Measurements from ENCODE around the gene NEMP1. TPM values are rescaled to one million over a fixed set of nuclear protein-coding genes. Genes with fewer than 3 reads are reported as not detected.

Gene NEMP1
- total and polyA plus RNA-seq, 2 of the 8 experiments (the other 6 are each of a cell fraction or from before 2014, with no cell fraction given): 30.1 to 43.2 TPM

- FAIRE-seq: no peak
- no peak overlapping the region for H2BK15ac ChIP-seq (ENCODE audit: low read length)
- POLR2A ChIA-PET (ENCODE audit: partially characterized antibody): interaction anchor here (0.7 to 2.8 kb wide), 13 partner anchors 8 to 113 kb away, joined by 3 to 9 read pairs (median 3); a partner anchor contains a TSS
Observed at GRCh38 chr12:57123813-57124212, 45.2 kb upstream of the NEMP1 start.

More at GRCh38 chr12:57123813-57124212, 45.2 kb upstream of the NEMP1 start:
- H3K18ac ChIP-seq (ENCODE audit: extremely low read depth, low read length): no peak overlapping the region
- TF ChIP-seq RAD21 (IDR thresholded peaks at IDR 0.05 in 1 of 2, conservative IDR thresholded peaks at IDR 0.05 in 1 of 2; ENCODE audit: low read depth in 2 of 2, low read length in 2 of 2) (no peak), JUND (IDR thresholded peaks at IDR 0.05; ENCODE audit: low read length) (no peak), CHD2 (IDR thresholded peaks at IDR 0.05; ENCODE audit: low read length) (no peak)
- no peak overlapping the region for H2BK120ac ChIP-seq (replicated peaks; ENCODE audit: low read depth, low read length)
- H3K23me2 ChIP-seq (ENCODE audit: low read depth, low read length): peaks cover 6% of the 10 kb centered on the region; the same call in 1 of the 2 replicates
- H2BK12ac ChIP-seq (ENCODE audit: low read depth, low read length): no peak overlapping the region
- H4K8ac ChIP-seq (ENCODE audit: extremely low read depth, insufficient read depth, low read length): no peak overlapping the region
- no peak overlapping the region for H3K4me2 ChIP-seq (ENCODE audit: insufficient read depth in 1 of 2, low read depth in 2 of 2, low read length in 2 of 2)
- no peak overlapping the region for H3K4ac ChIP-seq (replicated peaks; ENCODE audit: insufficient read length, low read depth, low read length)
- DNase-seq (ENCODE audit: low read depth in 1 of 2, low spot score in 2 of 2): no peak
- H3K14ac ChIP-seq (ENCODE audit: insufficient read length): no peak overlapping the region
- H4K91ac ChIP-seq (replicated peaks; ENCODE audit: insufficient read length, low read length): no peak overlapping the region
- peaks cover 0 to 5% (median 4%) of the 10 kb centered on the region in 4 experiments; a peak in 4 of 7 replicates for H3K4me1 ChIP-seq (replicated peaks in 1 of 4; ENCODE audit: control insufficient read depth in 3 of 4, insufficient read depth in 4 of 4, low read length in 3 of 4)
- 68% methylated on average over 2 of the region's 2 CpGs; no CpG with 5 or more reads in 1 of the 2 experiments for WGBS, 2 experiments (ENCODE audit: extremely low coverage in 1 of 2, insufficient coverage in 1 of 2, insufficient read length in 1 of 2, insufficient replicate concordance in 2 of 2, low coverage in 1 of 2, low lambda C conversion rate in 2 of 2, missing lambda C conversion rate in 1 of 2)
- no peak overlapping the region for H4K5ac ChIP-seq (ENCODE audit: insufficient read length, low read depth, low read length)
- no peak overlapping the region for H2BK5ac ChIP-seq (ENCODE audit: low read depth, low read length)
- H3K36me3 ChIP-seq (ENCODE audit: control insufficient read depth in 2 of 4, insufficient read depth in 4 of 4, low read length in 3 of 4): no peaks in the 10 kb centered on the region
- no peaks in the 10 kb centered on the region for H3K27me3 ChIP-seq (replicated peaks in 1 of 4; ENCODE audit: control insufficient read depth in 3 of 4, extremely low read depth in 1 of 4, insufficient read depth in 3 of 4, low read length in 3 of 4)
- H3K9me3 ChIP-seq (ENCODE audit: insufficient read depth in 2 of 2, low read depth in 1 of 2, low read length in 1 of 2): no peaks in the 10 kb centered on the region
- H3K4me3 ChIP-seq (ENCODE audit: extremely low read depth in 1 of 4, insufficient read depth in 2 of 4, low read depth in 3 of 4, low read length in 4 of 4): no peak overlapping the region
- H2AK5ac ChIP-seq (ENCODE audit: low read depth, low read length): no peak overlapping the region
- no peak overlapping the region for H2BK20ac ChIP-seq (ENCODE audit: low read length)
- CTCF ChIA-PET (ENCODE audit: partially characterized antibody): interaction anchor here (0.8 to 19.8 kb wide), 42 partner anchors 8 to 391 kb away, joined by 3 to 305 read pairs (median 6); partner anchors contain the start of genes LRP1-AS, NEMP1 and STAT6
- no peaks in the 10 kb centered on the region for H3K79me1 ChIP-seq (ENCODE audit: low read depth, low read length)
- no peaks in the 10 kb centered on the region for H3K79me2 ChIP-seq (ENCODE audit: control insufficient read depth in 1 of 2, insufficient read depth in 2 of 2, low read length in 2 of 2)
- no peak overlapping the region for H3K23ac ChIP-seq (ENCODE audit: insufficient read length)
- H2AFZ ChIP-seq (ENCODE audit: low read length): no peak overlapping the region
- H4K20me1 ChIP-seq (replicated peaks in 1 of 2; ENCODE audit: control insufficient read depth in 1 of 2, insufficient read depth in 2 of 2, low read length in 2 of 2): no peaks in the 10 kb centered on the region
- H3K9ac ChIP-seq (replicated peaks in 1 of 4; ENCODE audit: extremely low read depth in 1 of 4, low read depth in 3 of 4, low read length in 3 of 4): no peak overlapping the region
- H3K27ac ChIP-seq (ENCODE audit: low read depth, low read length): no peak overlapping the region
- no peak overlapping the region for H3K56ac ChIP-seq (replicated peaks; ENCODE audit: insufficient read length, low read depth, low read length)
